Measurements from ENCODE around the gene NR1H3. TPM values are rescaled to one million over a fixed set of nuclear protein-coding genes. Genes with fewer than 3 reads are reported as not detected.

NR1H3 gene
- total RNA-seq, 1 experiment from 2014 or later: 26.3 TPM

DNA sequence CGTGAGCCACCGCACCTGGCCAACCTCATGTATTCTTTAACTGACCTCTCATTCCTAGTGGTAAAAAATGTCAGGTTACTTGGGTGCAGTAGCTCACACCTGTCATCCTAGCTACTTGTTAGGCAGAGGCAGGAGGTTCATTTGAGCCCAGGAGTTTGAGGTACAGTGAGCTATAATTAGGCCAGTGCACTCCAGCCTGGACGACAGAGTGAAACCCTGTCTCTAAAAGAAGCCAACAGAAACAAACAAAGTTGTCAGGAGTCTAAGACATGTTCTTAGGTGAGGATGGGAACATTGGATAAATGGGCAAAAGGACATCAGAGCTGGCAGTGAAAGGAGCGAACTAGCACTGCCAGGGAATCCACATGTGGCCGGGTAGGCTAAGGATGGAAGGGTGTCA is 30.3 kb downstream of the NR1H3 start:
- Mint-ChIP-seq H3K9me3 (no peaks in the 10 kb centered on the region), H3K27ac (peak overlapping the region in 2 of 3 experiments; percentile 29 to 58; a peak in 2 of 7 replicates), H3K4me1 (no peaks in the 10 kb centered on the region), H3K36me3 (ENCODE audit: insufficient read depth in 1 of 3, low read depth in 3 of 3) (peaks cover 41 to 91% (median 78%) of the 10 kb centered on the region in 3 experiments; a peak in 6 of 7 replicates), H3K27me3 (ENCODE audit: low read depth) (no peaks in the 10 kb centered on the region), H3K4me3 (no peak overlapping the region)
- Histone ChIP-seq H4K8ac (replicated peaks; ENCODE audit: insufficient read length, low read depth, low read length) (no peak overlapping the region), H3K9me3 (ENCODE audit: control insufficient read depth, low read depth, low read length) (no peaks in the 10 kb centered on the region), H3K4me2 (ENCODE audit: insufficient read depth, insufficient read length, low read length) (no peak overlapping the region), H2BK20ac (ENCODE audit: low read depth, low read length, poor library complexity, severe bottlenecking) (no peak overlapping the region), H3T11ph (ENCODE audit: low read length) (no peak overlapping the region), H2BK5ac (ENCODE audit: insufficient read length, low read length) (no peak overlapping the region), H2BK120ac (ENCODE audit: low read depth, low read length, poor library complexity, severe bottlenecking) (no peak overlapping the region), H3K27ac (ENCODE audit: insufficient read length, low read depth, low read length) (no peak overlapping the region), H3K18ac (ENCODE audit: insufficient read length, low read depth, low read length) (no peak overlapping the region), H3K27me3 (ENCODE audit: insufficient read depth, low read length) (no peaks in the 10 kb centered on the region), H3K23ac (ENCODE audit: insufficient read length, low read depth, low read length) (no peak overlapping the region), H2AFZ (ENCODE audit: low read length) (no peak overlapping the region), H4K20me1 (ENCODE audit: control insufficient read depth, insufficient read depth, insufficient read length) (no peaks in the 10 kb centered on the region), H3K4ac (ENCODE audit: low read depth, low read length) (no peak overlapping the region), H4K5ac (ENCODE audit: insufficient read length, low read depth, low read length) (no peak overlapping the region), H3K79me1 (ENCODE audit: insufficient read depth, low read depth, low read length, poor library complexity, severe bottlenecking) (no peaks in the 10 kb centered on the region), H3K79me2 (ENCODE audit: insufficient read depth, low read length) (no peaks in the 10 kb centered on the region), H2BK12ac (ENCODE audit: insufficient read length, low read depth, low read length) (no peak overlapping the region), H2AK5ac (ENCODE audit: insufficient read length, low read length) (no peak overlapping the region), H3K4me1 (ENCODE audit: insufficient read depth, low read length) (no peaks in the 10 kb centered on the region), H2BK15ac (ENCODE audit: low read depth, low read length) (no peak overlapping the region), H3K9ac (ENCODE audit: extremely low read depth, insufficient read length, low read length) (no peak overlapping the region), H4K91ac (ENCODE audit: insufficient read length, low read depth, low read length) (no peak overlapping the region), H3K23me2 (ENCODE audit: insufficient read length, low read depth, low read length, poor library complexity, severe bottlenecking) (no peaks in the 10 kb centered on the region), H3K56ac (ENCODE audit: insufficient read length, low read depth, low read length) (no peak overlapping the region), H3K14ac (ENCODE audit: insufficient read depth, low read length) (no peak overlapping the region)
- TF ChIP-seq, protein P1, sequence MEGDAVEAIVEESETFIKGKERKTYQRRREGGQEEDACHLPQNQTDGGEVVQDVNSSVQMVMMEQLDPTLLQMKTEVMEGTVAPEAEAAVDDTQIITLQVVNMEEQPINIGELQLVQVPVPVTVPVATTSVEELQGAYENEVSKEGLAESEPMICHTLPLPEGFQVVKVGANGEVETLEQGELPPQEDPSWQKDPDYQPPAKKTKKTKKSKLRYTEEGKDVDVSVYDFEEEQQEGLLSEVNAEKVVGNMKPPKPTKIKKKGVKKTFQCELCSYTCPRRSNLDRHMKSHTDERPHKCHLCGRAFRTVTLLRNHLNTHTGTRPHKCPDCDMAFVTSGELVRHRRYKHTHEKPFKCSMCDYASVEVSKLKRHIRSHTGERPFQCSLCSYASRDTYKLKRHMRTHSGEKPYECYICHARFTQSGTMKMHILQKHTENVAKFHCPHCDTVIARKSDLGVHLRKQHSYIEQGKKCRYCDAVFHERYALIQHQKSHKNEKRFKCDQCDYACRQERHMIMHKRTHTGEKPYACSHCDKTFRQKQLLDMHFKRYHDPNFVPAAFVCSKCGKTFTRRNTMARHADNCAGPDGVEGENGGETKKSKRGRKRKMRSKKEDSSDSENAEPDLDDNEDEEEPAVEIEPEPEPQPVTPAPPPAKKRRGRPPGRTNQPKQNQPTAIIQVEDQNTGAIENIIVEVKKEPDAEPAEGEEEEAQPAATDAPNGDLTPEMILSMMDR (conservative IDR thresholded peaks at IDR 0.05): no peak
- DNase-seq: no peak
- WGBS (ENCODE audit: extremely low coverage, insufficient read length, low lambda C conversion rate): no CpG with 5 or more reads among the region's 5 CpGs

Measured in H9 (cell line).